Caco-2 (cell line): Measurements from ENCODE around the gene DPF3. TPM values are rescaled to one million over a fixed set of nuclear protein-coding genes. Genes with fewer than 3 reads are reported as not detected.

Source experiments
- BruUV-seq: library from RNA; stranded (reverse); fragments of 400-500 nt; replicated peaks from 2 replicates; lab custom pipeline; 2021; lab: Mats Ljungman, UMichigan
- CTCF ChIA-PET: fragments of 300-600 bp; sonication (Branson Sonifier 250); formaldehyde crosslinking; loops from one replicate; lab custom pipeline; 2022; ENCODE audit warnings: antibody characterized with exemption; lab: Charles Lee
- POLR2A ChIA-PET: fragments of 300-600 bp; sonication (Branson Sonifier 250); formaldehyde crosslinking; loops from one replicate; lab custom pipeline; 2022; ENCODE audit warnings: antibody characterized with exemption; lab: Charles Lee
- DNase-seq, 2 experiments: peaks; one replicate each; pipeline versions ENCODE4 v3.0.0 to v3.0.0-alpha.2; 2020 to 2022
- H3K27me3 ChIP-seq: replicated peaks from 2 replicates; pipeline ENCODE4 v1.6.0; 2011; ENCODE audit warnings: low read length; ENCODE audit not compliant: control insufficient read depth, insufficient read depth
- H3K36me3 ChIP-seq: 2 replicates; pipeline ENCODE4 v1.5.1; 2011; ENCODE audit warnings: low read length; ENCODE audit not compliant: control insufficient read depth, insufficient read depth
- H3K4me1 ChIP-seq: fragments of 250-450 bp; sonication (Bioruptor Pico); 2 replicates; pipeline ENCODE4 v1.5.1; 2020; ENCODE audit warnings: mild to moderate bottlenecking
- H3K4me3 ChIP-seq: 2 replicates; pipeline ENCODE4 v1.5.1; 2011; ENCODE audit warnings: low read depth, mild to moderate bottlenecking, control low read depth, low read length
- H3K9me3 ChIP-seq: fragments of 250-450 bp; sonication (Bioruptor Pico); 2 replicates; pipeline ENCODE4 v1.5.1; 2020; ENCODE audit warnings: mild to moderate bottlenecking, moderate library complexity
- H3K27ac Mint-ChIP-seq: one replicate; pipeline ENCODE4 v1.8.0; 2022; ENCODE audit warnings: mixed read lengths; ENCODE audit not compliant: unreplicated experiment
- H3K27me3 Mint-ChIP-seq: one replicate; pipeline ENCODE4 v1.8.0; 2022; ENCODE audit warnings: mixed read lengths; ENCODE audit not compliant: insufficient read depth, unreplicated experiment
- H3K36me3 Mint-ChIP-seq: one replicate; pipeline ENCODE4 v1.8.0; 2022; ENCODE audit warnings: mild to moderate bottlenecking, mixed read lengths; ENCODE audit not compliant: insufficient read depth, unreplicated experiment
- H3K4me1 Mint-ChIP-seq: one replicate; pipeline ENCODE4 v1.8.0; 2022; ENCODE audit warnings: low read depth, mixed read lengths; ENCODE audit not compliant: unreplicated experiment
- H3K4me3 Mint-ChIP-seq: one replicate; pipeline ENCODE4 v1.8.0; 2022; ENCODE audit warnings: mild to moderate bottlenecking, moderate library complexity, mixed read lengths; ENCODE audit not compliant: unreplicated experiment
- H3K9me3 Mint-ChIP-seq: one replicate; pipeline ENCODE4 v1.8.0; 2022; ENCODE audit warnings: mixed read lengths; ENCODE audit not compliant: unreplicated experiment
- CTCF ChIP-seq, 2 experiments: fragments of 200-600 bp in 1 of 2; IDR thresholded peaks; 1 replicate in 1 of 2; 2 replicates in 1 of 2; pipeline versions ENCODE4 v1.5.1 to v1.8.0; 2011 to 2022; ENCODE audit warnings: antibody characterized with exemption in 1 of 2, control low read depth in 1 of 2, inconsistent platforms in 1 of 2, low read depth in 1 of 2, low read length in 1 of 2, mild to moderate bottlenecking in 1 of 2, moderate library complexity in 1 of 2; ENCODE audit not compliant: insufficient read depth in 1 of 2, severe bottlenecking in 1 of 2, unreplicated experiment in 1 of 2
- intact Hi-C: fragments of 100-400 bp; cut with micrococcal nuclease; formaldehyde crosslinking; loops from one replicate; pipeline ENCODE4 v1.10.0; 2022; ENCODE audit not compliant: unreplicated experiment
- total RNA-seq: library from RNA; stranded (reverse); gene quantifications from 2 replicates; pipeline ENCODE4 v1.2.3, GENCODE V29; 2022

DPF3 gene
- total RNA-seq, 1 experiment from 2014 or later: not detected

- TF ChIP-seq CTCF (IDR thresholded peaks at IDR 0.05; ENCODE audit: insufficient read depth in 1 of 2, low read depth in 1 of 2, low read length in 1 of 2, severe bottlenecking in 1 of 2, unreplicated experiment in 1 of 2): no peak
Measured at GRCh38 chr14:72776701-72777261, 117.1 kb downstream of the DPF3 start.

GRCh38 chr14:72775923-72776554, 117.9 kb downstream of the DPF3 start:
- no peaks in the 10 kb centered on the region for H3K27me3 Mint-ChIP-seq
- H3K4me1 Mint-ChIP-seq: peaks cover 33% of the 10 kb centered on the region
- no peaks in the 10 kb centered on the region for H3K36me3 ChIP-seq
- peaks cover 24% of the 10 kb centered on the region for H3K9me3 Mint-ChIP-seq
- peak overlapping the region; percentile 51 for H3K4me3 Mint-ChIP-seq
- intact Hi-C loops: no loop called here
- peaks cover 35% of the 10 kb centered on the region for H3K4me1 ChIP-seq
- H3K4me3 ChIP-seq: no peak overlapping the region
- DNase-seq: no peak
- CTCF ChIA-PET: interaction anchor here (0.5 kb wide), 1 partner anchor 972 kb away, joined by 5 read pairs; no protein-coding TSS in a partner anchor
- POLR2A ChIA-PET: no interaction called here
- no peaks in the 10 kb centered on the region for H3K36me3 Mint-ChIP-seq
- peak overlapping the region; percentile 80 for H3K27ac Mint-ChIP-seq
- H3K27me3 ChIP-seq: no peaks in the 10 kb centered on the region
- BruUV-seq: no TSS peak
- TF ChIP-seq CTCF (IDR thresholded peaks at IDR 0.05; ENCODE audit: insufficient read depth in 1 of 2, low read depth in 1 of 2, low read length in 1 of 2, severe bottlenecking in 1 of 2, unreplicated experiment in 1 of 2): no peak
- peaks cover 13% of the 10 kb centered on the region for H3K9me3 ChIP-seq

More at GRCh38 chr14:72776701-72777261, 117.1 kb downstream of the DPF3 start:
- Mint-ChIP-seq H3K36me3 (no peaks in the 10 kb centered on the region), H3K27ac (peak overlapping the region; percentile 80), H3K9me3 (peaks cover 24% of the 10 kb centered on the region), H3K27me3 (no peaks in the 10 kb centered on the region), H3K4me3 (peak overlapping the region; percentile 51), H3K4me1 (peaks cover 33% of the 10 kb centered on the region)
- intact Hi-C loops: no loop called here
- POLR2A ChIA-PET: no interaction called here
- peaks cover 42% of the 10 kb centered on the region for H3K4me1 ChIP-seq
- no peaks in the 10 kb centered on the region for H3K36me3 ChIP-seq
- CTCF ChIA-PET: interaction anchor here (0.6 to 0.8 kb wide), 2 partner anchors 21 to 131 kb away, joined by 3 to 5 read pairs; no protein-coding TSS in a partner anchor
- H3K27me3 ChIP-seq: no peaks in the 10 kb centered on the region
- DNase-seq: peak; percentile 71 to 83
- BruUV-seq: no TSS peak
- H3K4me3 ChIP-seq: no peak overlapping the region
- peaks cover 13% of the 10 kb centered on the region for H3K9me3 ChIP-seq

- no peak for DNase-seq
- POLR2A ChIA-PET: interaction anchor here (0.6 kb wide), 1 partner anchor 361 kb away, joined by 3 read pairs; no protein-coding TSS in a partner anchor
- TF ChIP-seq CTCF (IDR thresholded peaks at IDR 0.05; ENCODE audit: insufficient read depth in 1 of 2, low read depth in 1 of 2, low read length in 1 of 2, severe bottlenecking in 1 of 2, unreplicated experiment in 1 of 2): no peak
- Mint-ChIP-seq H3K4me3 (no peak overlapping the region), H3K27me3 (no peaks in the 10 kb centered on the region), H3K27ac (no peak overlapping the region), H3K36me3 (no peaks in the 10 kb centered on the region), H3K9me3 (peaks cover 18% of the 10 kb centered on the region), H3K4me1 (peaks cover 30% of the 10 kb centered on the region)
- BruUV-seq: no TSS peak
- CTCF ChIA-PET: no interaction called here
- H3K27me3 ChIP-seq: no peaks in the 10 kb centered on the region
- peaks cover 25% of the 10 kb centered on the region for H3K4me1 ChIP-seq
- no peaks in the 10 kb centered on the region for H3K36me3 ChIP-seq
- H3K9me3 ChIP-seq: peaks cover 13% of the 10 kb centered on the region
- intact Hi-C loops: no loop called here
- H3K4me3 ChIP-seq: no peak overlapping the region
Measured at GRCh38 chr14:72774894-72775620, 118.8 kb downstream of the DPF3 start.
